Kidney glomerular epithelial cell (primary cell): ENCODE results near the gene RAB31.

Experiments used
- DNase-seq: peaks from one replicate; lab custom pipeline; 2025; lab: John Stamatoyannopoulos, UW

Gene RAB31

DNA sequence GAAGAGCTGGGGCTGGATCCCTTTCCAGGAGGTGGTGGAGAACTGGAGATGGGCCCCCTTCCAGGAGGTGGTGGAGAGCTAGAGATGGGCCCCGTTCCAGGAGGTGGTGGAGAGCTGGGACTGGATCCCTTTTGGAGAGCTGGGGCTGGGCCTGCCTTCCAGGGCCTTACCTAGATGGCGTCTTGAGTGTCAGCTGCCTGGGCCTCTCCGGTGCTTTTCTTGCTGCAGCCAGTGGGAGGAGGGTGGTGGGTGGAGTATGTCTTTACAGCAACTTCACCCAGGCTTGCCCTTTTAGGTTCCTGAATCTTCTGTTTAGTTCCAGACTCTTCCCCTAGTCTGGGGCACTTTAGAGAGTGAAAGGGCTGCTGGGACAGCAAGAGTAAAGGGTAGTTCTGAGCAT lies 158.5 kb downstream of the RAB31 start:
- DNase-seq, result no peak

DNA sequence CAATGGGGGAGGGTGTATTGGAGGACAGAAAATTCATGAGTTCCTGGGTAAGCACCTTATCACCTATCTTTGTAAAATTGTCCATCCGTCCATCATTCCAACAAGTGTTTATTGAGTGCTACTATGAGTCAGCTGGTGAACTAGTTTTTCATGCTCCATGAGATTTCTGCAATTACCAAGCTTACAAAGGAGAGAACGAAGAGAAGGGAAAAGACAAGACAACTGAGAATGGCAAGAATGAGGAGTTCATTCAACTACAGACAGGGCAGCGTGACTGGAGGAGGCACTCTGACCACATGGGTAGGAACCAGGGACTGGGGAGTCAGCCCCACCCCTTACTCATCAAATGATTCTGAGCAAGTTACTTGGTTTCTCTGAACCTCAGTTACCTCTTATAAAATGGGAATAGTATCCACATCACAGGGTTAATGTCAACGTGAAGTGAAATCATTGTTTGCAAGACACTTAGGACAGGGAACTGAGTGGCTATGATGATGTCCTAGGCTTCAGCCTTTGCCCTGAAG lies 159.0 kb downstream of the RAB31 start:
- peak; percentile 86 for DNase-seq

DNA sequence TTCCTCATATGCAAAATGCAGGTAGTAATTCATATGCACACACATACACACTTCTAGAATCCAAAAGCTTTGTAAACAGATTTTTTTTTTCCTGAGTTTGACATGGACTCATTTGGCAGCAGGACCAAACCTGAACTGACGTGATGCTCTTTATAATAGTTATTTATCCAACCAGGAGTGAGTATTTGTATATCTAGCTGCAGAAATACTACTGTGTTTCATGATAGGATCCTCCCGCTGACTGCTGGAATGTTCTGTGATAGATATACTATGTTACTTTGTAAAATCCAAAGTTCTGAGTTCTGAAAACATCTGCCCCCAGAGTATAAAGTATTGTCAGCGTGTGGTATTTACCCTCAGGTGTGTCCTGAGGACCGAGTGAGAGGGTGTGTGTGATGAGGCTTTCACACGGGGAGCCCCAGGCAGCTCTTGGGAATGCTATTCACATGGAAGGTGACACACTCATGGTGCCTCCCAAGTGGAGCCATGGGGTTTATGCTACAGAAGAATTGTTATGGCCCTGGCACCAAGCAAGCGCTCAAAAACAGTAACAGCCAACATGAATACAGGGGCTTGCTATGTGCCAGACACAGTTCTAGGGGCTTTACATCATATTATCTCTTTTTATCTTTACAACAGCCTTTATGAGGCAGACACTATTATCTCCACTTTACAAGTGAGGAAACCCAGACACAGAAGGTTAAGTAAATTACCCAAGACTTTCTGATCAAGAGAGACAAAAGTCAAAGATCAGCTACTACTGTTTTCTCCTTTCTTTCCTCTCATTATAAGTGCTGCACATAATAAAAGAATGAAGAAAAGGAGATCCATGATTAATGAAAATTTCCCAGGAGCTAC lies 161.0 kb downstream of the RAB31 start:
- no peak for DNase-seq

DNA sequence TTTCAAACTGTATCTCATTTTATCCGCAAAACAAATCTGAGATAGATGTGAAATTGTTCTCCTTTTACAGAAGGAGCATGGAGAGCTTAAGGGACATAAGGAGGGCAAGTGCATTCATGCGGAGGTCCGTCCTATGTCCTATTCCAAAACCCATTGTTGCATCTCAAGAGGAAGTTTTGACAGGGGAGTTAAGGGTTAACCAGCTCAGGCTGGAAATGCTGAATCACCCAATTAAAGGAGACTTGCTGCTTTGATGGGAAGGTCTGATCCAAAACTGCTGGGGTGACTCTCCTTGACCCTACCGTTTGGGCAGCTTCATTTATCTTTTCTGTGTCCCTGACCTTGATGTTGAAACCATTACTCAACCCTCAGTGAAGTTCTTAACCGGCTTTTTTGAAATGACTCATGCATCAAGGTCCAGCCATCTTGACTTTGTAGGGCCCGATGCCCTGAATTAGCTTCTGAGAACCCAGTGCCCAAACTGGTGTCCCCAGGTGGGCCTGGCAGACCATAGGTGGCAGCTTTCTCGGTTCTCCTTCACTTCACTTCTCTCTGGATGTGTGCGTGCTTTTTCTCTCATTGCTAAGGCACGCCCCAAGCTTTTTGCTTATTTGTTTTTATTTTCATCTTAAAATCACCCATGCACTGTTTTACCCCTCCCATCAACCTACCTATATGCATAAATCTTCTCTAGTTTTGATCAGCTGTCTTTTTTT lies 161.8 kb downstream of the RAB31 start:
- DNase-seq, result peak; percentile 60

DNA sequence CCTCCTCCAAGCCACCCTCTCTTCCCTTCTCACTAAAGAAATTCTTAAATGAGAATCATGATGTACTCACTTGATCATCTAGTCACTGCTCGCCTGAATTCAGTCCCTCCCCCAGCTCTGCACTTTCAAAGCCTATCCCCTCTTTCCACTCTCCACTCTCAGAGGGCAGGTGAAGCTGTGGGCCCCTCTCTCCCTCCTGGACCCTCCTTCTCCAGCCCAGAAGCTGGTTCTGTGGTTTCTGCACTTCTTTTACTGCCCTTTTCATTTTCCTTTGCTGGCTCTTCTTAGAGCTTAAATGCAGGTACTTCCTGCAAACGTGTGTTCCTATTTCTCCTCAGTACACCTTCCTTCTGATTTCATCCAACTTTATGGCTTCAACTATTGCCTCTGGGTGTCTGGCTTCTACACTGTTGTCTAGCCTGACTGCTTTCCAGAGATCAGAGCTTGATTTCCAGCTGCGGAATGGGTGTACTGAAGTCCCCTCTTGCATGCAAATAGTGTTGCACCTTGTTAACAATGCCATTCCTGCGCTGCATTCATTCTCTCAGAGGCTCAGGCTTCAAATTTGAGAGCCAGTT lies 162.4 kb downstream of the RAB31 start:
- DNase-seq, result no peak

DNA sequence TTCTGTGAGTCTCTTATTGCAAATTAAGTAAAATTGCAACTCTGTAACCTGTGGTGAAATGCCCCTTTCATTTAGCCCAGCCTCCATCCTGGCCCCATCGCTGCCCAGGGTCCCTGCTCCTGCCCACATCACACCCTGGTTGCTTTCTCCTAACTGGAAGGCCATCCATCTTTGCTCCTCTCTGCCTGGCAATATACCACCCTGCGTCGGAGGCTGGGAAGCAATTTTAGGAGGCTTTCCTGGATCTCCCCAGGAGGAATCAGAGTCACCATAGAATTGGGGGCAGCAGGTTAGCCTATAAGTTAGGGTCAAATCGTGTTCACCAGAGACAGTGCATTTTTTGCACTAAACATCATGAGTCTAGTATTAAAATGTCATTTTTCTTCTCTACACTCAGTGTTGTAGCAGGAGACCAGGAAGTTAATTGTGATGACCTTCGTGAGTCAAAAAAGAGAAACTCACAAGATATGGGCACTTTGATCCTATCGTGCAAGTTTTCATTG lies 163.2 kb downstream of the RAB31 start:
- no peak for DNase-seq

DNA sequence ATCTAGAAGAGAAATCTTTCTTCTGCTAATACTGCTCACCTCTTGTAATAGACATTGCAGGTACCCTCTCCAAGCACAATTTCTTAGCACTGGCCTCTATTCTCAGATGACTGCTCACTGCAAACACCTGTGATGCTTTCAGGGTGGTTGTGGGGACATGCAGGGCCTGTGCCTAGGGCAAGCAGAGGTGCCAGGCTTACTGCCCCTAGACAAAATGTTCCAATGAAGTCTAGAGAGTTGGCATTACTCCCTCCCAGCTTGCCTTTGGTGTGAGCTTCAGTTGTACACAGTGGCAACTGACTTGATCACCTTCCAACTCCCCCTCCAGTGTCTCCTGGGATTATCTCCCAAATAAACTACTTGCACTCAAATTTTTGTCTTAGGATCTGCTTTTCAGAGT lies 164.7 kb downstream of the RAB31 start:
- DNase-seq, result no peak

DNA sequence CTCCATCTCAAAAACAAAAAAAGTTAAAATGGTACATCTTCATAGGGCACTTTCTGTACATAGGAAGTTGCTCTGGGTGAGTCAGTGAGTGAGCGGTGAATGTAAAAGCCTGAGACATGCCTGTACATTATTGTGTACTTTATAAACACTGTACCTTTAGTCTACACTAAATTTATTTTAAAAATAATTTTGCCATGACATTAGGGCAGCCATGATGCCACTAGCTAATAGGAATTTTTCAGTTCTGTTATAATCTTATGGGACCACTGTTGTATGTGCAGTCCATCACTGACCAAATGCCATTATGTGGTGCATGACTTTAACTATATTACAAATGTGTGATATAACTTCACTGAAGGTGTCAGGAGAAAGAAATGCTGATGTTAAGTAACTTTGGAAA lies 166.6 kb downstream of the RAB31 start:
- DNase-seq, result no peak

DNA sequence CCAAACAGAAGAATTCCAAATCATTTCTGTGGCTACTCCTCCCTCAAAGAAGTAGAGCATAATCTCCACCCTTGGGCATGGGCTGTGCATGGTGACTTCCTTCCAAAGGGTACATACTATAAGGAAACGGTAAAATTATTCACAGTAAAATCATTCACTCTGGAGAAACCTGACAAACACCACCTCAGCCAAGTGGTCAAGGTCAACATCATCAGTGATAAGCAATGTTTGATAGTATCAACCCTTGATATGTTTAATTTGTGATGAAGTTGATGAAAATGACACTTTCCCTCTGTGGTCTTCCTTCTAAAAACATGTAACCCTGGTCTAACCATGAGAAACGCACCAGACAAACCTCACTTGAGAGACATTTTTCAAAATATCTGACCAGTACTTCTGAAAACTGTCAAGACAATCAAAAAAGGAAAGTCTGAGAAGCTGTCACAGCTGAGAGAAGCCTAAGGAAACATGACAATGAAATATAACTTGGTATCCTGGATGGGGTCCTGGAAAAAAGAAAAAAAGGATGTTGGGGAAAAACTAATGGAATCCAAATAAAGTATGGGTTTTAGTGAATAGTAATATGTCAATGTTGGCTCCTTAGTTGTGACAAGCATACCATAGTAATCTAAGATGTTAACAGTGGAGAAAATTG lies 168.2 kb downstream of the RAB31 start:
- DNase-seq, result no peak

DNA sequence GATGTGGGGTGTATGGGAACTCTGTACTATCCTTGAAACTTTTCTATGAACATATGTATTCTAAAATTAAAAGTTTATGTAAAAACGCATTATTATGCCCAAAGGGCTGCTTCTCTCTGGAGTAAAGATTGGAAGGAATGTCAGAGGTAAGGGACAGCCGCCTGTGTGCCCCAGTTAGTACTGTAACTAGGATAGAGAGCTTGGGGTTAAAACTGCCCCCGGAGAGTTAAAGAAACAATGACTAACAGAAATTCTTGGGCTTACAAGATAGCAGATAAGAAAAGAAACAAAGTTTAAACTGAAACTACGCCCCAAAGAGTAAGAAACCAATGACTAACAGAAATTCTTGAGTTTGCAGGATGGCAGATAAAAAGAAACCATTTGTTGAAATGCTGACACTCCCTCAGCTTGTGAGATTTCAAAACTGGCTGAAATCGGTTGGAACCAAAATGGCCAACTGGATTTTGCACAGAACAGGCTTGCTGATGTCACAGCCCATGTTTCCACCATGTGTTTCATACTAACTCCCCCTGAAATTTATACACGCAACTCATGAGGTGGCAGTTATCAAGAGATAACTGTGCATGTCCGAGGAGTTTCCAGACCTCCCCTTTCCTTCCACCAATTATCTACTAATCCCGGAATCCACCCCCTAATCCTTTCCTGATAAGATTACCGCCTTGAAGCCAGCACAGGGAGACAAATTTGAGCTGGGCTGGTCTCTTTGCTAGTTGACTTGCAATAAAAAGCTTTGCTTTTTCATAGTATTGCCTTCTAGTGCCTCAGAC lies 169.0 kb downstream of the RAB31 start:
- DNase-seq, result peak; percentile 88

DNA sequence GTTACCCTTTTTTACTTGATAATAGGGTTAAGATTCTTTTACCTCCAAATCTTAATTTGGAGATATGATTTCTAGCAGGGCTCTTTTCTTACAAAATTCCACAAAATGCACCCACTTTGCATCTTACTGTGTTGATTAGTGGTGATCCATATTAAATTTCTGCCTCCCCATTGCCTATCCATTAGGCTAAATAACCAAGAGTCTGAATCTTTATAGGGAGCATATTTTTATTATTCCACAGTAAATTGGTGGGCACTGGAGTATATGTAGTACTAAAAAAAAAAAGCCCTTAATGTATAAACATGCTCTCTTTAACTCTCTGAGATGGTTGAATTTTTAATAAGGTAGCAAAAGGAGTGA lies 169.5 kb downstream of the RAB31 start:
- DNase-seq, result no peak

DNA sequence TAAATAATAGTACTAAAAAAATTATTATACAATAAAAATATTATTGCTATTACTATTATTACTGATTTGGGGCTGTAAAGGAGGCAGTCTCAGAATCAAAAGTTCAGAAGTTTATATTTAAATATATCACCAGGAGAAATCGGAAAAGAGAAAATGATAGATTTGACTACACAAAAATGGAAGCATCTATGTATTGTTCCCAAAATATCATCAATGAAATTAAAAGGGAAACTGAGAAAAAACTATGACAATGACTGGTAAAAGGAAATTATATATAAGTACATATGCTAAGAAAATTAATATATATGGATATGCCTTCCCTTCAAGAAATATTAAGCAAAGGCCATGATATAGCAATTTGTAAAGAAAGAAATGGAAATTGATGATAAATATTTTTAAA lies 170.0 kb downstream of the RAB31 start:
- no peak for DNase-seq

DNA sequence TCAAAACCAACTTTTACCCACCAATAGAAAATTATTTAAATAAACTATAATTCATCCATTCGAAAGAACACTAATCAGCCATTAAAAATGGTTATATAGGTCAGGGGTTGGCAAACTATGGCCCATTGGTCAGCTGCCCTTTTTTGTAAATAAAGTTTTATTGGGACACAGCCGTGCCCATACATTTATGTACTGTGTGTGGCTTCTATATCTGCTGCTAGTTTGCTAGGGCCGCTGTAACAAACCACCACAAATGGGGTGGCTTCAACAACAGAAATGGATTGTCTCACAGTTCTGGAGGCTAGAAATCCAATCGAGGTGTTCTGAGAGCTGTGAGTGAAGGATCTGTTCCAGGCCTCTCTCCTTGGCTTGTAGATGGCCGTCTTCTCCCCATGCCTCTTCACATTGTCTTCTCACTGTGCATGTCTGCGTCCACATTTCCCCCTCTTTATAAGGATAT lies 170.7 kb downstream of the RAB31 start:
- DNase-seq, result no peak

DNA sequence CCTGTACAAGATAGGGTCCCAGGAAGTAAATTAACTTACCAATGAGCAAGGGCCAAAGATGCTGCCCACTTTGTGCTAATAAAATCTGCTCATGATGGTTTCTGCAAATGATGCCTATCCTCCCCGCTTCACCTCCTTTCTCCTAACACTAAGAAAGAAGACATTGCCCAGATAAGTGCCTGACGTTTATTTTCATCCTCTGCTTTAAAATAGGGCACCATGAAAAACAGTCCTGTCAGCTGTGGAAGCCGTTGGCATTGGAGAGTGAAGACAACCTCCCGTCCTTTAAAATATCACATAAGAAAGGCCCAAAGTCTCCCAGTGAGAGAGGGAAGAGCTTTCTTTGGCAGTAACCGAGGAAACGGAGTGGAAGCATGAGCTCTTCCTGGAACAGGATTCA lies 176.0 kb downstream of the RAB31 start:
- no peak for DNase-seq

DNA sequence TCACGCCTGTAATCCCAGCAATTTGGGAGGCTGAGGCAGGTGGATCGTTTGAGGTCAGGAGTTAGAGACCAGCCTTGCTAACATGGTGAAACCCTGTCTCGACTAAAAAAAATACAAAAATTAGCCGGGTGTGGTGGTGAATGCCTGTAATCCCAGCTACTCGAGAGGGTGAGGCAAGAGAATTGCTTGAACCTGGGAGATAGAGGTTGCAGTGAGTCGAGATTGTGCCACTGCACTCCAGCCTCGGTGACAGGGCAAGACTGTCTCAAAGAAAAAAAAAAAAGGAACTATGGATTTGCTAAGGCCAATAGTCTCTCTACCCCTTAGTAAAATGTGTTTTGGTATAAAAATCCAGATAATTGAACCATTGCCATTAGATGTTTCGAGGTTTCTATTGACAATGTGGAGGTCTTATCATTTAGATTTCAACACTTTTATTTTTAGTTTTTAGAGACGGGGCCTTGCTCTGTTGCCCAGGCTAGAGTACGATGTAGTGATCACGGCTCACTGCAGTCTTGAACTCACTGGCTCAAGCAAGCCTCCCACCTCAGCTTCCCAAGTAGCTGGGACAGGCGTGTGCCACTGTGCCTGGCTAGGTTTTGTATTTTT lies 176.5 kb downstream of the RAB31 start:
- no peak for DNase-seq

DNA sequence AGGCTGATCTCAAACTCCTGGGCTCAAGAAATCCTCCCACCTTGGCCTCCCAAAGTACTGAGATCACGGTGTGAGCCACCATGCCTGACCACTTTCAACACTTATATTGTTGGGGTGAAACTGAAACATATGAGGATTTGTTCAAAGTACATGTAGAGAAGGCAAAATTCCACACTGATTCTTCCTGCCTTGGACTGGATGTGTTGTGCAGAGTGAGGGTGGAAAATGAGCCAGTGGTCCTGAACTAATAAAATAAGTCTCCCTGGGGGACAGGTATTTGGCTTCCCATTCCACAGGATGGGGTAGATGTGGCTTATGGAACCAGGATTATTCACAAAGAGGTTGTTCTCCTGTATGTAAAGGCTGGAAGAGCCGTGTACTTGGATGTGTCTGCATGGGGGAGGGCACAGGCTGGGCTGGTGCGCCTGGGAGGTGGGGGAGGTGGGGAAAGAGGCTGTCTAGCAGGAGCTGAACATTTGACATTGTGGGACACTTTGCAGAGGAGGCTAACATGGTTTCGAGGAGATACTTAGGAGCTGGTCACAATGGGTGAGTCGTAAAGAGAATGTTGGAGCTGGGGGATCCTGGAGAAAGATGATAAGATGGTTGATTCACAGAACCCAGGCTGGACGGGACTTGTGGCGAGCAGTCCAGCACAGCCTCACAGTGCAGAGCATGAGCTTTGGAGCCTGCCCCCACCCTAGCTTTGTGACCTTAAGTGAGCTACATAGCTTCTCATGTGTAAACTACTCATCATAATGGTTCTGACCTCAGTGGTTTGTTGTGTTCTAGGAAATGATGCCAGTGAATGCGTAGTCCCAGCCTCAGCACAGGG lies 177.3 kb downstream of the RAB31 start, which contains the start of gene TXNDC2:
Gene TXNDC2 (plus strand): TSS at position 804 of the 835 bp plus-strand sequence. CDS start 708 bp downstream, outside the sequence.
- DNase-seq, result no peak

DNA sequence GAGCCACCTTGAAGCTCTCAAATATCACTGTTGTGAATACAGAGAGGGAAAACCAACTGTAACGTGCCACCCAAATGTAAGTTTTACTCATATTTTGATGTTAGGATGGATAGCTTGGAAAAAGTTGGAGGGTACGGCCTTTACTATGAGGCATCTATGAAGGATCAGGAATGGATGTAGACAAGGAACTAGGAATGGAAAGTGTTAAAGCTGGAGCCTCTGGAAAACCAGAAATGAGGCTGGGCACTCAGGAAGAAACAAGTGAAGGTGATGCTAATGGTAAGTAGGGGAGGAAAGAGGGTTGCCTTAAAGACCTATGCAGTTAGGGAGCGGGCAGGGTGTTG lies 177.9 kb downstream of the RAB31 start:
- DNase-seq, result no peak

DNA sequence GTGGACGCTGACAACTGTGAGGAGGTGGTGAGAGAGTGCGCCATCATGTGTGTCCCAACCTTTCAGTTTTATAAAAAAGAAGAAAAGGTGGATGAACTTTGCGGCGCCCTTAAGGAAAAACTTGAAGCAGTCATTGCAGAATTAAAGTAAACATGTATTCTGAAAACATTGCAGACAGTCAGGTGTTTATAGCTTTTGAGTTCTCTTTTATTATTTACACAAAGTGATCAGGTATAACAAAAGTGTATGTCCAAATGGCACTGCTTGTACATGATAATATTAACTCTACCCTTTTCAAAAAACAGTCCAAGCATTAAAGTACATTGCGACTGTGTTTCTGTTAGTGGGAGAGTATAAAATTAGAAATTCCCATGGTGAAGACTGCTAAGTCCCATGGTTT lies 179.9 kb downstream of the RAB31 start:
- DNase-seq, result no peak

DNA sequence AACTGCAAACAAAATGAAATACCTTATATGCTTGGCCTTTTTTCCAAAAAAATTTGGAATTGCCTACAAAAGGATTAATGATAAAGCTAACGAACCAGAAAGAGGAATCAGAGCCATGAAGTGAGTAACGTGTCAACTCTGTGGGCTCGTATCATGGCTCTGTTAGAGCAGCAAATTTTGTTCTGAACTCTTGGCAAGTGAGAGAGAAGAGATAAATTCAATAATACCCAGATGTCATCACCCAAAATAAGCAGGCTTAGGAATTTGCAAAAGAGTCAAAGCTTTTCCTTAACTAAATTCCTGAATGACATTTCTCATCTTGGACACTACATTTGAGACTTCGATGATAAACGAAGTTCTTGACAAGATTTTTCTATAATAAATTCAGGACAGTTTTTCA lies 182.1 kb downstream of the RAB31 start:
- DNase-seq, result no peak

DNA sequence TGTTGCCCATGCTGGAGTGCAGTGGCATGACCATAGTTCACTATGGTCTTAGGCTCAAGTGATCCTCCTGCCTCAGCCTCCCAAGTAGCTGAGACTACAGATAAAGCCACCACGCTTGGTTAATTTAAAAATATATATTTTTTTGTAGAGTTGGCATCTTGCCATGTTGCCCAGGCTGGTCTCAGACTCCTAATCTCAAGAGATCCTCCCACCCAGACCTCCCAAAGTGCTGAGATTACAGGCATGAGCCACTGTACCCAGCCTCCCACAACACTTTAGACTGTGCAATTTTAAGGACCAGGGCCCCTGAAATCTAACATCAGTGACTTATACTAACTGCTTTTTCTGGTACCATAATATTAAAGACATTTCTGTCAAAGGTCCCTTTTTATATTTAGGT lies 182.9 kb downstream of the RAB31 start:
- DNase-seq, result no peak
